Erythroblast (primary cell): ENCODE data around the gene PLCB3.

Source experiments
- GATA1 ChIP-seq: IDR thresholded peaks from 2 replicates; pipeline ENCODE4 v1.6.1; 2011; ENCODE audit warnings: low read depth, mild to moderate bottlenecking, control low read depth, low read length, moderate library complexity
- POLR2A ChIP-seq: IDR thresholded peaks from 2 replicates; pipeline ENCODE4 v1.6.1; 2011; ENCODE audit warnings: mild to moderate bottlenecking, low read length

- peak; percentile 96 for TF ChIP-seq POLR2A
- no peak for TF ChIP-seq GATA1
These were observed 10.7 kb upstream of the PLCB3 start, which contains the start of gene FKBP2 for GRCh38 chr11:64240435-64241240.
